Ectodermal cell (in vitro differentiated cells): ENCODE measurements around the gene ACAN.

Experiments used
- H3K27ac ChIP-seq: 2 replicates; pipeline ENCODE4 v1.7.0; 2013; ENCODE audit warnings: mild to moderate bottlenecking, low read depth, low read length; ENCODE audit not compliant: insufficient read depth, poor library complexity, severe bottlenecking
- H3K27me3 ChIP-seq: 2 replicates; pipeline ENCODE4 v1.7.0; 2013; ENCODE audit warnings: mild to moderate bottlenecking, low read length; ENCODE audit not compliant: insufficient read depth, control insufficient read depth, poor library complexity, severe bottlenecking
- H3K36me3 ChIP-seq: one replicate; pipeline ENCODE4 v1.7.0; 2013; ENCODE audit warnings: low read length; ENCODE audit not compliant: control insufficient read depth, insufficient read depth
- H3K4me1 ChIP-seq: one replicate; pipeline ENCODE4 v1.7.0; 2013; ENCODE audit warnings: low read length; ENCODE audit not compliant: control insufficient read depth, insufficient read depth
- H3K4me3 ChIP-seq: 2 replicates; pipeline ENCODE4 v1.7.0; 2013; ENCODE audit warnings: low read depth, low read length, control low read depth; ENCODE audit not compliant: insufficient read depth
- H3K9me3 ChIP-seq: 2 replicates; pipeline ENCODE4 v1.7.0; 2013; ENCODE audit warnings: mild to moderate bottlenecking, low read length, moderate library complexity; ENCODE audit not compliant: control insufficient read depth
- WGBS, 2 experiments: methylation state at CpG; one replicate each; pipeline ENCODE4 v1.1.7; 2013; ENCODE audit warnings: missing lambda C conversion rate in 2 of 2; 5-methylcytosine and 5-hydroxymethylcytosine counted together

ACAN gene

GRCh38 chr15:88904624-88905327 lies 101.5 kb downstream of the ACAN start:
- Histone ChIP-seq H3K36me3 (peaks cover 14% of the 10 kb centered on the region), H3K27ac (no peak overlapping the region)
- 55 to 58% methylated on average over 10 of the region's 10 CpGs for WGBS, 2 experiments

GRCh38 chr15:88905576-88905975 lies 102.3 kb downstream of the ACAN start:
- H3K27ac ChIP-seq = no peak overlapping the region
- H3K9me3 ChIP-seq = no peaks in the 10 kb centered on the region
- WGBS, 2 experiments = 94% methylated on average over 11 of the region's 11 CpGs
- peaks cover 14% of the 10 kb centered on the region for H3K36me3 ChIP-seq
- no peak overlapping the region for H3K4me3 ChIP-seq
- H3K4me1 ChIP-seq = no peaks in the 10 kb centered on the region
- no peaks in the 10 kb centered on the region for H3K27me3 ChIP-seq

More at GRCh38 chr15:88904624-88905327, 101.5 kb downstream of the ACAN start:
- H3K27me3 ChIP-seq = no peaks in the 10 kb centered on the region
- no peaks in the 10 kb centered on the region for H3K4me1 ChIP-seq
- H3K4me3 ChIP-seq = no peak overlapping the region
- H3K9me3 ChIP-seq = no peaks in the 10 kb centered on the region

GRCh38 chr15:88906130-88906529 lies 102.9 kb downstream of the ACAN start:
- WGBS, 2 experiments = 85 to 94% methylated on average over 1 of the region's 1 CpG
- Histone ChIP-seq H3K4me3 (no peak overlapping the region), H3K27ac (no peak overlapping the region), H3K4me1 (no peaks in the 10 kb centered on the region), H3K27me3 (no peaks in the 10 kb centered on the region), H3K9me3 (no peaks in the 10 kb centered on the region), H3K36me3 (peaks cover 14% of the 10 kb centered on the region)

GRCh38 chr15:88906551-88906950 lies 103.3 kb downstream of the ACAN start:
- WGBS, 2 experiments = 96 to 98% methylated on average over 7 of the region's 7 CpGs
- H3K27me3 ChIP-seq = no peaks in the 10 kb centered on the region
- no peak overlapping the region for H3K27ac ChIP-seq
- no peaks in the 10 kb centered on the region for H3K9me3 ChIP-seq
- H3K4me3 ChIP-seq = no peak overlapping the region
- peaks cover 14% of the 10 kb centered on the region for H3K36me3 ChIP-seq
- peaks cover under 1% of the 10 kb centered on the region for H3K4me1 ChIP-seq

- H3K4me3 ChIP-seq = no peak overlapping the region
- no peaks in the 10 kb centered on the region for H3K27me3 ChIP-seq
- WGBS, 2 experiments = 95 to 96% methylated on average over 14 of the region's 14 CpGs
- peaks cover 14% of the 10 kb centered on the region for H3K36me3 ChIP-seq
- no peaks in the 10 kb centered on the region for H3K9me3 ChIP-seq
- no peak overlapping the region for H3K27ac ChIP-seq
- peaks cover 6% of the 10 kb centered on the region for H3K4me1 ChIP-seq
Observed at GRCh38 chr15:88907111-88907510, 103.9 kb downstream of the ACAN start.

GRCh38 chr15:88908123-88908522 lies 104.9 kb downstream of the ACAN start:
- no peak overlapping the region for H3K4me3 ChIP-seq
- peaks cover 8% of the 10 kb centered on the region for H3K36me3 ChIP-seq
- 94% methylated on average over 12 of the region's 12 CpGs for WGBS, 2 experiments

GRCh38 chr15:88908697-88909621 lies 105.7 kb downstream of the ACAN start:
- no peak overlapping the region for H3K27ac ChIP-seq
- no peak overlapping the region for H3K4me3 ChIP-seq
- H3K27me3 ChIP-seq = no peaks in the 10 kb centered on the region
- H3K36me3 ChIP-seq = peaks cover 8% of the 10 kb centered on the region
- no peaks in the 10 kb centered on the region for H3K9me3 ChIP-seq
- H3K4me1 ChIP-seq = peaks cover 11% of the 10 kb centered on the region
- WGBS, 2 experiments = 92 to 96% methylated on average over 16 of the region's 16 CpGs

More at GRCh38 chr15:88908123-88908522, 104.9 kb downstream of the ACAN start:
- Histone ChIP-seq H3K9me3 (no peaks in the 10 kb centered on the region), H3K27me3 (no peaks in the 10 kb centered on the region), H3K27ac (no peak overlapping the region), H3K4me1 (peaks cover 7% of the 10 kb centered on the region)

GRCh38 chr15:88909956-88910831 lies 107.0 kb downstream of the ACAN start:
- no peak overlapping the region for H3K4me3 ChIP-seq
- 92 to 96% methylated on average over 12 of the region's 12 CpGs for WGBS, 2 experiments
- H3K4me1 ChIP-seq = peaks cover 11% of the 10 kb centered on the region
- H3K9me3 ChIP-seq = no peaks in the 10 kb centered on the region
- H3K27me3 ChIP-seq = no peaks in the 10 kb centered on the region
- no peak overlapping the region for H3K27ac ChIP-seq
- H3K36me3 ChIP-seq = peaks cover 6% of the 10 kb centered on the region

- peaks cover 11% of the 10 kb centered on the region for H3K4me1 ChIP-seq
- H3K36me3 ChIP-seq = peaks cover 6% of the 10 kb centered on the region
- H3K27ac ChIP-seq = no peak overlapping the region
- H3K9me3 ChIP-seq = no peaks in the 10 kb centered on the region
- H3K4me3 ChIP-seq = peak overlapping the region; percentile 60
- WGBS, 2 experiments = 10 to 21% methylated on average over 4 to 5 of the region's 5 CpGs
- H3K27me3 ChIP-seq = no peaks in the 10 kb centered on the region
Observed at GRCh38 chr15:88911766-88912118, 108.5 kb downstream of the ACAN start.
